HepG2 (cell line): ENCODE measurements around the gene HDAC4. TPM values are rescaled to one million over a fixed set of nuclear protein-coding genes. Genes with fewer than 3 reads are reported as not detected.

Source experiments
- ATAC-seq: fragments of 200-7000 bp; cut with Tn5 transposase; 3 replicates; pipeline ENCODE4 v1.9.1; 2020; ENCODE audit warnings: mild to moderate bottlenecking, moderate library complexity
- BruUV-seq: library from RNA; stranded (reverse); fragments of 400-500 nt; replicated peaks from 2 replicates; lab custom pipeline; 2021; lab: Mats Ljungman, UMichigan
- CTCF ChIA-PET: fragments of 300-600 bp; formaldehyde crosslinking; extraction: SDS; loops from one replicate; lab custom pipeline; 2021; ENCODE audit warnings: low total read pairs, inconsistent platforms, low intra/inter-chr PET ratio; lab: Yijun Ruan, JAX
- POLR2A ChIA-PET: fragments of 350-600 bp; sonication (Branson Sonifier 250); formaldehyde crosslinking; loops from one replicate; lab custom pipeline; 2020; ENCODE audit warnings: antibody characterized with exemption, inconsistent platforms; lab: Yijun Ruan, JAX
- DNase-seq: peaks from one replicate; pipeline ENCODE4 v3.0.0-alpha.2; 2015; ENCODE audit warnings: low spot score
- FAIRE-seq: peaks from 3 replicates; lab custom pipeline; 2011; peaks lifted over from hg19 to GRCh38; lab: Jason Lieb, UNC
- H2AFZ ChIP-seq: one replicate; pipeline ENCODE4 v1.6.1; 2011; ENCODE audit warnings: low read length, inconsistent platforms
- H3K27ac ChIP-seq: fragments of 300-600 bp; 3 replicates; pipeline ENCODE4 v1.8.0; 2011; ENCODE audit warnings: mixed run types, mild to moderate bottlenecking, mixed read lengths, low read length, inconsistent platforms; ENCODE audit not compliant: insufficient read depth; ENCODE audit errors: extremely low read length
- H3K27me3 ChIP-seq, 2 experiments: fragments of 200-600 bp in 1 of 2; 2 replicates in 1 of 2; 3 replicates in 1 of 2; pipeline versions ENCODE4 v1.6.0 to v1.8.0; 2011; ENCODE audit warnings: low read length in 2 of 2, mild to moderate bottlenecking in 2 of 2, moderate library complexity in 2 of 2, inconsistent platforms in 1 of 2; ENCODE audit not compliant: insufficient read depth in 2 of 2, control insufficient read depth in 1 of 2
- H3K36me3 ChIP-seq, 2 experiments: fragments of 200-600 bp in 1 of 2; replicated peaks in 1 of 2; 2 replicates in 1 of 2; 3 replicates in 1 of 2; pipeline versions ENCODE4 v1.5.1 to v1.8.0; 2011; ENCODE audit warnings: low read length in 2 of 2, inconsistent platforms in 1 of 2; ENCODE audit not compliant: insufficient read depth in 2 of 2, control insufficient read depth in 1 of 2
- H3K4me1 ChIP-seq: 2 replicates; pipeline ENCODE4 v1.5.1; 2012; ENCODE audit warnings: low read length, inconsistent platforms; ENCODE audit not compliant: insufficient read depth
- H3K4me2 ChIP-seq: 2 replicates; pipeline ENCODE4 v1.6.0; 2011; ENCODE audit warnings: low read depth, low read length, inconsistent platforms
- H3K4me3 ChIP-seq, 3 experiments: fragments of 200-600 bp in 1 of 3; sonication (generic), shearing (Covaris generic) in 1 of 3; replicated peaks in 1 of 3; 2 replicates each; pipeline ENCODE4 v1.5.1; 2011 to 2016; ENCODE audit warnings: low read length in 3 of 3, inconsistent platforms in 2 of 3, low read depth in 2 of 3, mild to moderate bottlenecking in 2 of 3, control low read depth in 1 of 3, mixed read lengths in 1 of 3; ENCODE audit not compliant: insufficient read depth in 1 of 3
- H3K79me2 ChIP-seq: one replicate; pipeline ENCODE4 v1.6.1; 2011; ENCODE audit warnings: low read length, inconsistent platforms; ENCODE audit not compliant: insufficient read depth
- H3K9ac ChIP-seq: 2 replicates; pipeline ENCODE4 v1.6.0; 2011; ENCODE audit warnings: mild to moderate bottlenecking, low read depth, low read length, inconsistent platforms; ENCODE audit not compliant: insufficient read depth
- H3K9me3 ChIP-seq: 2 replicates; pipeline ENCODE4 v1.5.1; 2012; ENCODE audit warnings: mild to moderate bottlenecking, low read length
- H4K20me1 ChIP-seq: 2 replicates; pipeline ENCODE4 v1.6.0; 2011; ENCODE audit warnings: inconsistent platforms, mild to moderate bottlenecking, low read length, moderate library complexity; ENCODE audit not compliant: insufficient read depth
- AGO2 ChIP-seq: fragments of 200-400 bp; formaldehyde crosslinking; optimal IDR thresholded peaks from 2 replicates; pipeline ENCODE3; 2017; ENCODE audit warnings: mild to moderate bottlenecking, low read depth, low read length, moderate library complexity
- HOXA5 ChIP-seq: sonication (generic); formaldehyde crosslinking; IDR thresholded peaks from 2 replicates; pipeline ENCODE4 v1.4.0; 2020; ENCODE audit warnings: missing genetic modification reagents
- RFXANK ChIP-seq: IDR thresholded peaks from 2 replicates; pipeline ENCODE4 v1.6.1; 2016
- ZNF225 ChIP-seq: sonication (generic); formaldehyde crosslinking; IDR thresholded peaks from 2 replicates; pipeline ENCODE4 v1.4.0; 2020; ENCODE audit warnings: mild to moderate bottlenecking, missing genetic modification reagents
- ZNF512 ChIP-seq: sonication (generic); formaldehyde crosslinking; IDR thresholded peaks from 2 replicates; pipeline ENCODE4 v1.4.0; 2020; ENCODE audit warnings: mild to moderate bottlenecking, missing genetic modification reagents
- ZSCAN5A ChIP-seq: sonication (generic); formaldehyde crosslinking; IDR thresholded peaks from 2 replicates; pipeline ENCODE4 v1.8.0; 2022; ENCODE audit warnings: mild to moderate bottlenecking, missing genetic modification reagents, borderline replicate concordance
- WGBS: methylation state at CpG from one replicate; pipeline ENCODE4 v1.1.6; 2017; ENCODE audit warnings: low lambda C conversion rate; 5-methylcytosine and 5-hydroxymethylcytosine counted together
- in situ Hi-C: cut with HindIII; loops from 2 replicates; pipeline ENCODE4 v1.10.0; 2017; ENCODE audit warnings: low pct_unique_long_range_greater_than_20kb; ENCODE audit not compliant: extremely low pct_ligation_motif_present
- intact Hi-C: fragments of 100-400 bp; cut with micrococcal nuclease; formaldehyde crosslinking; loops from one replicate; pipeline ENCODE4 v1.10.0; 2022; ENCODE audit not compliant: unreplicated experiment
- polyA plus RNA-seq, 8 experiments: library from polyadenylated mRNA; depleted of rRNA in 3 of 8; stranded (reverse) in 7 of 8; unstranded in 1 of 8; fragments of >200 nt; fragmentation: Illumina TruSeq in 4 of 8; extraction: Trizol in 4 of 8; gene quantifications; 2 replicates each; pipeline versions ENCODE4 v1.2.1 to v1.2.3, GENCODE V29; 2011 to 2016; ENCODE audit warnings: low read depth in 4 of 8, missing spikeins in 1 of 8, mixed read lengths in 1 of 8; ENCODE audit not compliant: insufficient read depth in 1 of 8
- total RNA-seq, 5 experiments: library from RNA; depleted of rRNA; stranded (reverse); fragments of >200 nt; fragmentation: Illumina TruSeq; extraction: Trizol; gene quantifications; 2 replicates each; pipeline ENCODE4 v1.2.3, GENCODE V29; 2016; ENCODE audit warnings: low read depth in 1 of 5
- TF ChIP-seq, protein P1 (sequence below), 2 experiments: sonication (generic) in 1 of 2; formaldehyde crosslinking in 1 of 2; IDR thresholded peaks; 2 replicates each; pipeline versions ENCODE4 v1.6.1 to v1.9.0; 2014 to 2022; ENCODE audit warnings: antibody characterized with exemption in 1 of 2, borderline replicate concordance in 1 of 2, inconsistent platforms in 1 of 2, low read depth in 1 of 2, missing genetic modification reagents in 1 of 2
- TF ChIP-seq, protein P2 (sequence below): sonication (generic); formaldehyde crosslinking; IDR thresholded peaks from 2 replicates; pipeline ENCODE4 v1.5.1; 2020; ENCODE audit warnings: missing genetic modification reagents, mild to moderate bottlenecking, borderline replicate concordance

Gene HDAC4
- total and polyA plus RNA-seq, 2 of the 13 experiments (the other 11 are each of a cell fraction or from before 2014, with no cell fraction given) = 10.1 to 11.5 TPM

DNA sequence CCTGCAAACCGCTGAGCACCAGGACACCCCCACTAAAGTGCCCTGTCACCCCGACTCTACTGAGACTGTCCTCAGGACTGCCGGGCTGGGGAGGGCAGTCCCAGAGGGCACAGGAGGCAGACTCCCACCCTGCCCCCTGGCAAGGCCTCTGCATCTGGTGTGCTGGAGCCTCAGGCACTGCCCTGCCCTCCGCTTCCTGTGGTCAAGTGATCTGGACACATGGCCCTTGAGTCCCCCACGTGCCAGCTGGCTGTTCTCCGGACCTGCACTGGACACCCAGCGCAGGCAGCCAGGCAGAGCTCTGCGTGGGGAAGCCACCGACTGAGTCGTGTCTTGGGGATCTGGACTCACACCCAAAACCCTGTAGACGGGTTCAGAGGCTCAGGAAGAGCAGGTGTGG is 335.3 kb downstream of the HDAC4 start (continued):
- TF ChIP-seq, protein P1, sequence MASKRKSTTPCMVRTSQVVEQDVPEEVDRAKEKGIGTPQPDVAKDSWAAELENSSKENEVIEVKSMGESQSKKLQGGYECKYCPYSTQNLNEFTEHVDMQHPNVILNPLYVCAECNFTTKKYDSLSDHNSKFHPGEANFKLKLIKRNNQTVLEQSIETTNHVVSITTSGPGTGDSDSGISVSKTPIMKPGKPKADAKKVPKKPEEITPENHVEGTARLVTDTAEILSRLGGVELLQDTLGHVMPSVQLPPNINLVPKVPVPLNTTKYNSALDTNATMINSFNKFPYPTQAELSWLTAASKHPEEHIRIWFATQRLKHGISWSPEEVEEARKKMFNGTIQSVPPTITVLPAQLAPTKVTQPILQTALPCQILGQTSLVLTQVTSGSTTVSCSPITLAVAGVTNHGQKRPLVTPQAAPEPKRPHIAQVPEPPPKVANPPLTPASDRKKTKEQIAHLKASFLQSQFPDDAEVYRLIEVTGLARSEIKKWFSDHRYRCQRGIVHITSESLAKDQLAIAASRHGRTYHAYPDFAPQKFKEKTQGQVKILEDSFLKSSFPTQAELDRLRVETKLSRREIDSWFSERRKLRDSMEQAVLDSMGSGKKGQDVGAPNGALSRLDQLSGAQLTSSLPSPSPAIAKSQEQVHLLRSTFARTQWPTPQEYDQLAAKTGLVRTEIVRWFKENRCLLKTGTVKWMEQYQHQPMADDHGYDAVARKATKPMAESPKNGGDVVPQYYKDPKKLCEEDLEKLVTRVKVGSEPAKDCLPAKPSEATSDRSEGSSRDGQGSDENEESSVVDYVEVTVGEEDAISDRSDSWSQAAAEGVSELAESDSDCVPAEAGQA (IDR thresholded peaks at IDR 0.05; ENCODE audit: low read depth) = no peak
- TF ChIP-seq, protein P1 (CRISPR knock-in tag; IDR thresholded peaks at IDR 0.05; ENCODE audit: borderline replicate concordance) = no peak
- TF ChIP-seq HOXA5 (CRISPR knock-in tag) (no peak), ZNF225 (CRISPR knock-in tag) (no peak), RFXANK (no peak), ZSCAN5A (CRISPR knock-in tag) (no peak)

DNA sequence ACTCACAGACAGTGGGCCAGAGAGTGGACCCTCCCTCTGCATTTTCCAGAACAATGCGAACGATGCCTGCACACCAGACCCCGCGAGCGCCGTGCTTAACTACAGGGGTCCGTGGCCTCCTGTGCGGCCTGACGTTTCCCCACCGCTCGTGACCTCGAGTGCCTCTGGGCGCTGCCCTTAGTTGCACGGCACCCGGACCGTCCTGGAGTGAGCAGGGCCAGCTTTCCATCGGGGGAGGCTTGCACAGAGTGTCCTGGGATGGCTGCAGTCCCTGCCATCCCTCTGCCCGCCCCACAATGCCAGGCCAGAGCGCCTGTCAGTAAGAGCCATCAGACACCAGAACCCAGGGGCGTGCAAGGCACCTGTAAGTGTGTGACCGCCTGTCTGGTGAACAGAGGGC is 335.9 kb downstream of the HDAC4 start:
- H3K27ac ChIP-seq = no peak overlapping the region
- H3K4me1 ChIP-seq = no peaks in the 10 kb centered on the region
- ATAC-seq (no peak), FAIRE-seq (no peak), DNase-seq (no peak)
- H3K27me3 ChIP-seq = no peaks in the 10 kb centered on the region
- no peak overlapping the region for H2AFZ ChIP-seq
- H3K4me2 ChIP-seq = no peak overlapping the region
- intact Hi-C loops (no loop called here), in situ Hi-C loops (no loop called here)
- WGBS = 96% methylated on average over 21 of the region's 21 CpGs
- no TSS peak for BruUV-seq
- ChIA-PET CTCF (no interaction called here), POLR2A (no interaction called here)
- peaks cover 4 to 26% of the 10 kb centered on the region in 2 experiments; a peak in 4 of 5 replicates for H3K36me3 ChIP-seq
- no peak overlapping the region for H3K9ac ChIP-seq
- TF ChIP-seq AGO2 = peak; percentile 23
- TF ChIP-seq, protein P2, sequence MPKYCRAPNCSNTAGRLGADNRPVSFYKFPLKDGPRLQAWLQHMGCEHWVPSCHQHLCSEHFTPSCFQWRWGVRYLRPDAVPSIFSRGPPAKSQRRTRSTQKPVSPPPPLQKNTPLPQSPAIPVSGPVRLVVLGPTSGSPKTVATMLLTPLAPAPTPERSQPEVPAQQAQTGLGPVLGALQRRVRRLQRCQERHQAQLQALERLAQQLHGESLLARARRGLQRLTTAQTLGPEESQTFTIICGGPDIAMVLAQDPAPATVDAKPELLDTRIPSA (CRISPR knock-in tag) = no peak
- TF ChIP-seq ZNF512 (CRISPR knock-in tag) = no peak
- H3K9me3 ChIP-seq = no peaks in the 10 kb centered on the region
- H3K4me3 ChIP-seq = no peak overlapping the region
- H4K20me1 ChIP-seq = no peaks in the 10 kb centered on the region; the same call in 1 of the 2 replicates
- no peaks in the 10 kb centered on the region for H3K79me2 ChIP-seq
